K562 (cell line): ENCODE data around the gene HSPA6. TPM values are rescaled to one million over a fixed set of nuclear protein-coding genes. Genes with fewer than 3 reads are reported as not detected.

ENCODE experiments used
- GABPA ChIP-seq: fragments of 200-800 bp; sonication (Bioruptor generic); conservative IDR thresholded peaks from 2 replicates; pipeline ENCODE4 v1.6.1; 2016; ENCODE audit warnings: low read depth, missing genetic modification characterization, missing compliant biosample characterization
- KDM1A ChIP-seq, 2 experiments: fragments of 450-650 bp; IDR thresholded peaks; 2 replicates each; pipeline ENCODE4 v1.6.1; 2016; ENCODE audit warnings: mild to moderate bottlenecking in 2 of 2
- SMARCA4 ChIP-seq: fragments of 450-650 bp; IDR thresholded peaks from 2 replicates; pipeline ENCODE4 v1.6.1; 2016
- ZBTB11 ChIP-seq, 3 experiments: fragments of 200-800 bp in 1 of 3; fragments of 250-450 bp in 1 of 3; fragments of 450-650 bp in 1 of 3; sonication (Bioruptor Pico) in 1 of 3; sonication (Bioruptor generic) in 1 of 3; formaldehyde crosslinking in 1 of 3; IDR thresholded peaks; 2 replicates each; pipeline versions ENCODE4 v1.6.1 to v1.8.0; 2016 to 2022; ENCODE audit warnings: mild to moderate bottlenecking in 2 of 3, missing genetic modification characterization in 2 of 3, missing compliant biosample characterization in 1 of 3, moderate library complexity in 1 of 3
- ZNF589 ChIP-seq: fragments of 200-800 bp; sonication (Bioruptor generic); IDR thresholded peaks from 2 replicates; pipeline ENCODE4 v1.6.1; 2016; ENCODE audit warnings: low read depth, missing genetic modification characterization, missing compliant biosample characterization
- polyA plus RNA-seq, 8 experiments: library from polyadenylated mRNA; depleted of rRNA in 4 of 8; stranded (reverse) in 5 of 8; unstranded in 3 of 8; fragments of >200 nt; fragmentation: Nextera tagmentation in 2 of 8; fragmentation: Illumina TruSeq in 1 of 8; extraction: Ambion mirVana in 2 of 8; extraction: Trizol in 1 of 8; gene quantifications; 2 replicates each; pipeline versions ENCODE4 v1.2.1 to v1.2.3, GENCODE V29; 2011 to 2014; ENCODE audit warnings: inconsistent platforms in 1 of 8, missing spikeins in 1 of 8
- total RNA-seq, 7 experiments: library from RNA; depleted of rRNA in 6 of 7; stranded (reverse); fragments of >200 nt in 6 of 7; fragmentation: Illumina TruSeq in 2 of 7; extraction: Trizol in 2 of 7; gene quantifications; 2 replicates each; pipeline versions ENCODE4 v1.2.1 to v1.2.3, GENCODE V29; 2011 to 2021; ENCODE audit warnings: low replicate concordance in 1 of 7
- TF ChIP-seq, protein P1 (sequence below): fragments of 450-650 bp; IDR thresholded peaks from 2 replicates; pipeline ENCODE4 v1.6.1; 2016; ENCODE audit warnings: mild to moderate bottlenecking
- TF ChIP-seq, protein P2 (sequence below): fragments of 450-650 bp; IDR thresholded peaks from 2 replicates; pipeline ENCODE4 v1.6.1; 2016; ENCODE audit warnings: mild to moderate bottlenecking, moderate library complexity

The HSPA6 gene
- total and polyA plus RNA-seq, 9 of the 15 experiments (the other 6 are each of a cell fraction or from before 2014, with no cell fraction given): 0.15 to 10.0 (median 2.4) TPM

DNA sequence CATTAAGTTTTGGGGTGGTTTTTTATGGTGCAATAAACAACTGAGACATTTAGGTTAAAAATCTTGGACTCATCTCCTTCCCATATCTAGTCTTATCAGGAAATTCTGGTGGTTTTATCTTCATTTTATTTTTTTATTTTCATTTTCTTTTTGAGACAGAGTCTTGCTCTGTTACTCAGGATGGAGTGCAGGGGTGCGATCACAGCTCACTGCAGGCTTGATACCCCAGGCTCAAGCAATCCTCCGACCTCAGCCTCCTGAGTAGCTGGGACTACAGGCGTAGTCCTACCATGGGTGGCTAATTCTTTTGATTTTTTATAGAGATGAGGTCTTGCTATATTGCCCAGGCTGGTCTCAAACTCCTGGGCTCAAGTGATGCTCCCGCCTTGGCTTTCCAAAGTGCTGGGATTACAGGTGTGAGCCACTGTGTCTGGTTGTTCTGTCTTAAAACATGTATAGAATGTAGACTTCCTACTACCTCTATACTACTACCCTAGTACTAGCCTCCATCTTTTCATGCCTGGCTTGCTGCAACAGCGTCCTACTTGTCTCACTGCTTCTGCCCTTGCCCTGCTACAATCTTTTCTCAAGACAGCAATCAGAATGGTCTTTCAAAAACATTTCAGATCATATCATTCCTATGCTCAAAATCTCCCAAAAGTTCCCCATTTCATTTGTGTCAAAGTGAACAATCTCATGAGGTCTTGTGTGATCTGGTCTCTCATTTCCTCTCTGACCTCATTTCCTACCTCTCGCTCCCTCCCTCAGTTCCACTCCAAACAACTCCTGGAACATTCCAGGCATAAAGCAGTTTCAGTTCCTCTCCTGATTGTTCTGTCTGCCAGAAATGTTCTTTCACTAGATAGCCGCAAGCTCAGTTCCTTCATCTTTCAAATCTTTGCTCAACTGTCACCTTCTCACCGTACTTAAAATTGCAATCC, 25.0 kb upstream of the HSPA6 start (continued):
- TF ChIP-seq ZBTB11 (CRISPR knock-in tag; IDR thresholded peaks at IDR 0.05) (0 out of 6 replicates have a peak, but pooled peaks of 1 of the 3 experiments have one; percentile 23), GABPA (tag) (peak; percentile 53), KDM1A (IDR thresholded peaks at IDR 0.05) (peak; percentile 65 to 71; a peak in 3 of 4 replicates), ZNF589 (CRISPR knock-in tag) (peak; percentile 39), SMARCA4 (peak; percentile 23; the same call in 1 of the 2 replicates)
- TF ChIP-seq, protein P1, sequence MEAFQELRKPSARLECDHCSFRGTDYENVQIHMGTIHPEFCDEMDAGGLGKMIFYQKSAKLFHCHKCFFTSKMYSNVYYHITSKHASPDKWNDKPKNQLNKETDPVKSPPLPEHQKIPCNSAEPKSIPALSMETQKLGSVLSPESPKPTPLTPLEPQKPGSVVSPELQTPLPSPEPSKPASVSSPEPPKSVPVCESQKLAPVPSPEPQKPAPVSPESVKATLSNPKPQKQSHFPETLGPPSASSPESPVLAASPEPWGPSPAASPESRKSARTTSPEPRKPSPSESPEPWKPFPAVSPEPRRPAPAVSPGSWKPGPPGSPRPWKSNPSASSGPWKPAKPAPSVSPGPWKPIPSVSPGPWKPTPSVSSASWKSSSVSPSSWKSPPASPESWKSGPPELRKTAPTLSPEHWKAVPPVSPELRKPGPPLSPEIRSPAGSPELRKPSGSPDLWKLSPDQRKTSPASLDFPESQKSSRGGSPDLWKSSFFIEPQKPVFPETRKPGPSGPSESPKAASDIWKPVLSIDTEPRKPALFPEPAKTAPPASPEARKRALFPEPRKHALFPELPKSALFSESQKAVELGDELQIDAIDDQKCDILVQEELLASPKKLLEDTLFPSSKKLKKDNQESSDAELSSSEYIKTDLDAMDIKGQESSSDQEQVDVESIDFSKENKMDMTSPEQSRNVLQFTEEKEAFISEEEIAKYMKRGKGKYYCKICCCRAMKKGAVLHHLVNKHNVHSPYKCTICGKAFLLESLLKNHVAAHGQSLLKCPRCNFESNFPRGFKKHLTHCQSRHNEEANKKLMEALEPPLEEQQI: no peak
- TF ChIP-seq, protein P2, sequence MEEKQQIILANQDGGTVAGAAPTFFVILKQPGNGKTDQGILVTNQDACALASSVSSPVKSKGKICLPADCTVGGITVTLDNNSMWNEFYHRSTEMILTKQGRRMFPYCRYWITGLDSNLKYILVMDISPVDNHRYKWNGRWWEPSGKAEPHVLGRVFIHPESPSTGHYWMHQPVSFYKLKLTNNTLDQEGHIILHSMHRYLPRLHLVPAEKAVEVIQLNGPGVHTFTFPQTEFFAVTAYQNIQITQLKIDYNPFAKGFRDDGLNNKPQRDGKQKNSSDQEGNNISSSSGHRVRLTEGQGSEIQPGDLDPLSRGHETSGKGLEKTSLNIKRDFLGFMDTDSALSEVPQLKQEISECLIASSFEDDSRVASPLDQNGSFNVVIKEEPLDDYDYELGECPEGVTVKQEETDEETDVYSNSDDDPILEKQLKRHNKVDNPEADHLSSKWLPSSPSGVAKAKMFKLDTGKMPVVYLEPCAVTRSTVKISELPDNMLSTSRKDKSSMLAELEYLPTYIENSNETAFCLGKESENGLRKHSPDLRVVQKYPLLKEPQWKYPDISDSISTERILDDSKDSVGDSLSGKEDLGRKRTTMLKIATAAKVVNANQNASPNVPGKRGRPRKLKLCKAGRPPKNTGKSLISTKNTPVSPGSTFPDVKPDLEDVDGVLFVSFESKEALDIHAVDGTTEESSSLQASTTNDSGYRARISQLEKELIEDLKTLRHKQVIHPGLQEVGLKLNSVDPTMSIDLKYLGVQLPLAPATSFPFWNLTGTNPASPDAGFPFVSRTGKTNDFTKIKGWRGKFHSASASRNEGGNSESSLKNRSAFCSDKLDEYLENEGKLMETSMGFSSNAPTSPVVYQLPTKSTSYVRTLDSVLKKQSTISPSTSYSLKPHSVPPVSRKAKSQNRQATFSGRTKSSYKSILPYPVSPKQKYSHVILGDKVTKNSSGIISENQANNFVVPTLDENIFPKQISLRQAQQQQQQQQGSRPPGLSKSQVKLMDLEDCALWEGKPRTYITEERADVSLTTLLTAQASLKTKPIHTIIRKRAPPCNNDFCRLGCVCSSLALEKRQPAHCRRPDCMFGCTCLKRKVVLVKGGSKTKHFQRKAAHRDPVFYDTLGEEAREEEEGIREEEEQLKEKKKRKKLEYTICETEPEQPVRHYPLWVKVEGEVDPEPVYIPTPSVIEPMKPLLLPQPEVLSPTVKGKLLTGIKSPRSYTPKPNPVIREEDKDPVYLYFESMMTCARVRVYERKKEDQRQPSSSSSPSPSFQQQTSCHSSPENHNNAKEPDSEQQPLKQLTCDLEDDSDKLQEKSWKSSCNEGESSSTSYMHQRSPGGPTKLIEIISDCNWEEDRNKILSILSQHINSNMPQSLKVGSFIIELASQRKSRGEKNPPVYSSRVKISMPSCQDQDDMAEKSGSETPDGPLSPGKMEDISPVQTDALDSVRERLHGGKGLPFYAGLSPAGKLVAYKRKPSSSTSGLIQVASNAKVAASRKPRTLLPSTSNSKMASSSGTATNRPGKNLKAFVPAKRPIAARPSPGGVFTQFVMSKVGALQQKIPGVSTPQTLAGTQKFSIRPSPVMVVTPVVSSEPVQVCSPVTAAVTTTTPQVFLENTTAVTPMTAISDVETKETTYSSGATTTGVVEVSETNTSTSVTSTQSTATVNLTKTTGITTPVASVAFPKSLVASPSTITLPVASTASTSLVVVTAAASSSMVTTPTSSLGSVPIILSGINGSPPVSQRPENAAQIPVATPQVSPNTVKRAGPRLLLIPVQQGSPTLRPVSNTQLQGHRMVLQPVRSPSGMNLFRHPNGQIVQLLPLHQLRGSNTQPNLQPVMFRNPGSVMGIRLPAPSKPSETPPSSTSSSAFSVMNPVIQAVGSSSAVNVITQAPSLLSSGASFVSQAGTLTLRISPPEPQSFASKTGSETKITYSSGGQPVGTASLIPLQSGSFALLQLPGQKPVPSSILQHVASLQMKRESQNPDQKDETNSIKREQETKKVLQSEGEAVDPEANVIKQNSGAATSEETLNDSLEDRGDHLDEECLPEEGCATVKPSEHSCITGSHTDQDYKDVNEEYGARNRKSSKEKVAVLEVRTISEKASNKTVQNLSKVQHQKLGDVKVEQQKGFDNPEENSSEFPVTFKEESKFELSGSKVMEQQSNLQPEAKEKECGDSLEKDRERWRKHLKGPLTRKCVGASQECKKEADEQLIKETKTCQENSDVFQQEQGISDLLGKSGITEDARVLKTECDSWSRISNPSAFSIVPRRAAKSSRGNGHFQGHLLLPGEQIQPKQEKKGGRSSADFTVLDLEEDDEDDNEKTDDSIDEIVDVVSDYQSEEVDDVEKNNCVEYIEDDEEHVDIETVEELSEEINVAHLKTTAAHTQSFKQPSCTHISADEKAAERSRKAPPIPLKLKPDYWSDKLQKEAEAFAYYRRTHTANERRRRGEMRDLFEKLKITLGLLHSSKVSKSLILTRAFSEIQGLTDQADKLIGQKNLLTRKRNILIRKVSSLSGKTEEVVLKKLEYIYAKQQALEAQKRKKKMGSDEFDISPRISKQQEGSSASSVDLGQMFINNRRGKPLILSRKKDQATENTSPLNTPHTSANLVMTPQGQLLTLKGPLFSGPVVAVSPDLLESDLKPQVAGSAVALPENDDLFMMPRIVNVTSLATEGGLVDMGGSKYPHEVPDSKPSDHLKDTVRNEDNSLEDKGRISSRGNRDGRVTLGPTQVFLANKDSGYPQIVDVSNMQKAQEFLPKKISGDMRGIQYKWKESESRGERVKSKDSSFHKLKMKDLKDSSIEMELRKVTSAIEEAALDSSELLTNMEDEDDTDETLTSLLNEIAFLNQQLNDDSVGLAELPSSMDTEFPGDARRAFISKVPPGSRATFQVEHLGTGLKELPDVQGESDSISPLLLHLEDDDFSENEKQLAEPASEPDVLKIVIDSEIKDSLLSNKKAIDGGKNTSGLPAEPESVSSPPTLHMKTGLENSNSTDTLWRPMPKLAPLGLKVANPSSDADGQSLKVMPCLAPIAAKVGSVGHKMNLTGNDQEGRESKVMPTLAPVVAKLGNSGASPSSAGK: peak; percentile 24; the same call in 1 of the 2 replicates
